HepG2 (cell line): ENCODE results near the gene STK32B. TPM values are rescaled to one million over a fixed set of nuclear protein-coding genes. Genes with fewer than 3 reads are reported as not detected.

Experiments
- ATRX ChIP-seq: sonication (generic); formaldehyde crosslinking; IDR thresholded peaks from 2 replicates; pipeline ENCODE4 v1.4.0; 2020; ENCODE audit warnings: missing genetic modification reagents, borderline replicate concordance
- CCDC6 ChIP-seq: sonication (generic); formaldehyde crosslinking; IDR thresholded peaks from 2 replicates; pipeline ENCODE4 v1.8.1; 2022; ENCODE audit warnings: mild to moderate bottlenecking, missing genetic modification reagents, moderate library complexity
- CHD4 ChIP-seq: fragments of 200-600 bp; sonication (generic); IDR thresholded peaks from 2 replicates; pipeline ENCODE4 v1.7.0; 2017; ENCODE audit warnings: mild to moderate bottlenecking, low read length, borderline replicate concordance
- PHF21A ChIP-seq: sonication (generic); formaldehyde crosslinking; IDR thresholded peaks from 2 replicates; pipeline ENCODE4 v1.5.0; 2020; ENCODE audit warnings: mild to moderate bottlenecking, missing genetic modification reagents
- RBM39 ChIP-seq: fragments of 200-400 bp; formaldehyde crosslinking; IDR thresholded peaks from one replicate; pipeline ENCODE4 v1.6.1; 2018; ENCODE audit warnings: antibody characterized with exemption, mild to moderate bottlenecking, low read depth, low read length; ENCODE audit not compliant: poor library complexity, severe bottlenecking
- RELA ChIP-seq: sonication (generic); formaldehyde crosslinking; IDR thresholded peaks from 2 replicates; pipeline ENCODE4 v1.4.0; 2020; ENCODE audit warnings: missing genetic modification reagents
- ZBTB20 ChIP-seq: sonication (generic); formaldehyde crosslinking; IDR thresholded peaks from 2 replicates; pipeline ENCODE4 v1.8.1; 2023; ENCODE audit warnings: missing genetic modification reagents, low read depth, mild to moderate bottlenecking, borderline replicate concordance
- ZC3H4 ChIP-seq: sonication (generic); formaldehyde crosslinking; IDR thresholded peaks from 2 replicates; pipeline ENCODE4 v1.4.0; 2020; ENCODE audit warnings: missing genetic modification reagents, borderline replicate concordance
- ZSCAN25 ChIP-seq: sonication (generic); formaldehyde crosslinking; IDR thresholded peaks from 2 replicates; pipeline ENCODE4 v1.8.0; 2022; ENCODE audit warnings: mild to moderate bottlenecking, missing genetic modification reagents
- polyA plus RNA-seq, 8 experiments: library from polyadenylated mRNA; depleted of rRNA in 3 of 8; stranded (reverse) in 7 of 8; unstranded in 1 of 8; fragments of >200 nt; fragmentation: Illumina TruSeq in 4 of 8; extraction: Trizol in 4 of 8; gene quantifications; 2 replicates each; pipeline versions ENCODE4 v1.2.1 to v1.2.3, GENCODE V29; 2011 to 2016; ENCODE audit warnings: low read depth in 4 of 8, missing spikeins in 1 of 8, mixed read lengths in 1 of 8; ENCODE audit not compliant: insufficient read depth in 1 of 8
- total RNA-seq, 5 experiments: library from RNA; depleted of rRNA; stranded (reverse); fragments of >200 nt; fragmentation: Illumina TruSeq; extraction: Trizol; gene quantifications; 2 replicates each; pipeline ENCODE4 v1.2.3, GENCODE V29; 2016; ENCODE audit warnings: low read depth in 1 of 5
- TF ChIP-seq, protein P1 (sequence below): sonication (generic); formaldehyde crosslinking; IDR thresholded peaks from 2 replicates; pipeline ENCODE4 v1.5.0; 2020; ENCODE audit warnings: mild to moderate bottlenecking, missing genetic modification reagents, borderline replicate concordance

STK32B gene
- total and polyA plus RNA-seq, 2 of the 13 experiments (the other 11 are each of a cell fraction or from before 2014, with no cell fraction given): not detected

DNA sequence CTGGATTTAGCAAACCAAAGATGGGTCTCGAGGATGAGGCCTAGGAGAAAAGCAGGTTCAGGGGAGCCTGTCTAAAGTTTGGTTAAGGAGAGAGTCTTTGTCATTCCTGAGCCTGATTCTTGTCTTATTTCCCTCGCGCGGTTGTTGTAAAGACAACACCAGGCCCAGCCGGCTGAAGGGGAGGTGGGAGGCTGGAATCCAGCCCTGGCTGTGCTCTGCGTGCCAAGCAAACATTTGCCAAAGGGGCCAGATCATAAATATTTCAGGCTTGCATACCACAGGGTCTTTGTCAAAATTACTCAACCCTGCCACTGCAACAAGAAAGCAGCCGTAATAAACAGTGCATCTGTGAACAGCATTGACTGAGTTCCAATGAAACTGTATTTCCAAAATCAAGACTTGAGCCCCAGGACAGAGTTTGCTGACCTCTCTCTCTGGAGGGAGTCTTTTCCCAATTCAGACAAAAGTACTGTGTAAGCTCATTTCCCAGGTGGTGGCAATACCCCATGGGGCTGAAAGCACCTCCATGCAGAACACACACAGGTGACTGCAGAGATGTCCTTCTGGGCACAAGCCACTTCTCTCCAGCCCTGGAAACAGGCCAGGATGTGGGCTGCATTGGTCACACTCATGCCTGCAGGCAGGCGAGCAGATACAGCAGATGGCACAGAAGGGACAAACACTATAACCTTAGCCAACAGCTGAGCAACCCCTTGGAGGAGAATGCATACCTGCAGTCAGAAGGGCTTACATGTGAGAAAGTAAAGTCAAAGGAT is 320.3 kb downstream of the STK32B start (continued):
- TF ChIP-seq, protein P1, sequence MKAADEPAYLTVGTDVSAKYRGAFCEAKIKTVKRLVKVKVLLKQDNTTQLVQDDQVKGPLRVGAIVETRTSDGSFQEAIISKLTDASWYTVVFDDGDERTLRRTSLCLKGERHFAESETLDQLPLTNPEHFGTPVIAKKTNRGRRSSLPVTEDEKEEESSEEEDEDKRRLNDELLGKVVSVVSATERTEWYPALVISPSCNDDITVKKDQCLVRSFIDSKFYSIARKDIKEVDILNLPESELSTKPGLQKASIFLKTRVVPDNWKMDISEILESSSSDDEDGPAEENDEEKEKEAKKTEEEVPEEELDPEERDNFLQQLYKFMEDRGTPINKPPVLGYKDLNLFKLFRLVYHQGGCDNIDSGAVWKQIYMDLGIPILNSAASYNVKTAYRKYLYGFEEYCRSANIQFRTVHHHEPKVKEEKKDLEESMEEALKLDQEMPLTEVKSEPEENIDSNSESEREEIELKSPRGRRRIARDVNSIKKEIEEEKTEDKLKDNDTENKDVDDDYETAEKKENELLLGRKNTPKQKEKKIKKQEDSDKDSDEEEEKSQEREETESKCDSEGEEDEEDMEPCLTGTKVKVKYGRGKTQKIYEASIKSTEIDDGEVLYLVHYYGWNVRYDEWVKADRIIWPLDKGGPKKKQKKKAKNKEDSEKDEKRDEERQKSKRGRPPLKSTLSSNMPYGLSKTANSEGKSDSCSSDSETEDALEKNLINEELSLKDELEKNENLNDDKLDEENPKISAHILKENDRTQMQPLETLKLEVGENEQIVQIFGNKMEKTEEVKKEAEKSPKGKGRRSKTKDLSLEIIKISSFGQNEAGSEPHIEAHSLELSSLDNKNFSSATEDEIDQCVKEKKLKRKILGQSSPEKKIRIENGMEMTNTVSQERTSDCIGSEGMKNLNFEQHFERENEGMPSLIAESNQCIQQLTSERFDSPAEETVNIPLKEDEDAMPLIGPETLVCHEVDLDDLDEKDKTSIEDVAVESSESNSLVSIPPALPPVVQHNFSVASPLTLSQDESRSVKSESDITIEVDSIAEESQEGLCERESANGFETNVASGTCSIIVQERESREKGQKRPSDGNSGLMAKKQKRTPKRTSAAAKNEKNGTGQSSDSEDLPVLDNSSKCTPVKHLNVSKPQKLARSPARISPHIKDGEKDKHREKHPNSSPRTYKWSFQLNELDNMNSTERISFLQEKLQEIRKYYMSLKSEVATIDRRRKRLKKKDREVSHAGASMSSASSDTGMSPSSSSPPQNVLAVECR (CRISPR knock-in tag): no peak
- TF ChIP-seq RBM39 (no peak), CCDC6 (CRISPR knock-in tag) (no peak), ZBTB20 (CRISPR knock-in tag) (no peak), ZSCAN25 (CRISPR knock-in tag) (no peak), PHF21A (no peak), ZC3H4 (no peak), CHD4 (no peak), ATRX (CRISPR knock-in tag) (no peak), RELA (no peak)
